ENCODE measurements around the gene CDCP2. TPM values are rescaled to one million over a fixed set of nuclear protein-coding genes. Genes with fewer than 3 reads are reported as not detected.

The CDCP2 gene
- not detected in 2 replicates for total RNA-seq

DNA sequence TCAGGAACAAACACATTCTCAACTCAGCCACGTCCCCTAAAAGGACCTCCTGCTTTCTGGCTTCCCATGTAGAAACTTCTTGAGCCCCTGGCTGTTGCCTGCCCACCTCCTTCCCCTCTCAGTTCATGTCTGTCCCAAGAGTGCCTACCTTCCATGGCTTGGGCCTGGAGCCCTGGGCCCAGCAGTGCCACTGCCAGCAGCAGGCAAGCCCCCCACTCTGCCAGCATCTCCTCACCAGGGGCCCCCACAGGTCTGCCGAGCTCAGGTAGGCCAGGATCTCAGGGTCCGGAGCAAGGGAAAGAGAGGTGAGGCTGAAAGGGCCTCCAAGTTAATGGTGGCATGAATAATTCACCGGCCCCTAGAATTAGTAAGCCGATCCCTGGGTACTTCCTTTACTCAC is at the start of gene CDCP2:
TSS of gene CDCP2 (minus strand) at position 305 of the 400 bp plus-strand sequence. CDS start at position 227, 78 bp downstream.
- DNase-seq (ENCODE audit: low read depth, low spot score) = no peak

- no peak for DNase-seq (ENCODE audit: low read depth, low spot score)
These were observed 47.8 kb upstream of the CDCP2 start for GRCh38 chr1:54200519-54200997.

DNA sequence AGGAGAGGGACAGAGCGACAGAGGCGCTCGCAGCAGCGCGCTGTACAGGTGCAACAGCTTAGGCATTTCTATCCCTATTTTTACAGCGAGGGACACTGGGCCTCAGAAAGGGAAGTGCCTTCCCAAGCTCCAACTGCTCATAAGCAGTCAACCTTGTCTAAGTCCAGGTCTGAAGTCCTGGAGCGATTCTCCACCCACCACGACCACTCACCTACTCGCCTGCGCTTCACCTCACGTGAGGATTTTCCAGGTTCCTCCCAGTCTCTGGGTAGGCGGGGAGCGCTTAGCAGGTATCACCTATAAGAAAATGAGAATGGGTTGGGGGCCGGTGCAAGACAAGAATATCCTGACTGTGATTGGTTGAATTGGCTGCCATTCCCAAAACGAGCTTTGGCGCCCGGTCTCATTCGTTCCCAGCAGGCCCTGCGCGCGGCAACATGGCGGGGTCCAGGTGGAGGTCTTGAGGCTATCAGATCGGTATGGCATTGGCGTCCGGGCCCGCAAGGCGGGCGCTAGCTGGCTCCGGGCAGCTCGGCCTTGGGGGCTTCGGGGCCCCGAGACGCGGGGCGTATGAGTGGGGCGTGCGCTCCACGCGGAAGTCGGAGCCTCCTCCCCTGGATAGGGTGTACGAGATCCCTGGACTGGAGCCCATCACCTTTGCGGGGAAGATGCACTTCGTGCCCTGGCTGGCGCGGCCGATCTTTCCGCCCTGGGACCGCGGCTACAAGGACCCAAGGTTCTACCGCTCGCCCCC is 47.1 kb upstream of the CDCP2 start, which contains the start of the genes CYB5RL and MRPL37:
TSS of gene CYB5RL (minus strand) at position 266 of the 754 bp plus-strand sequence. CDS start 4,414 bp downstream, outside the sequence.
TSS of gene MRPL37 (plus strand) at position 403 of the 754 bp plus-strand sequence. CDS start at position 480, 77 bp downstream.
- DNase-seq (ENCODE audit: low read depth, low spot score) = peak; percentile 86

DNA sequence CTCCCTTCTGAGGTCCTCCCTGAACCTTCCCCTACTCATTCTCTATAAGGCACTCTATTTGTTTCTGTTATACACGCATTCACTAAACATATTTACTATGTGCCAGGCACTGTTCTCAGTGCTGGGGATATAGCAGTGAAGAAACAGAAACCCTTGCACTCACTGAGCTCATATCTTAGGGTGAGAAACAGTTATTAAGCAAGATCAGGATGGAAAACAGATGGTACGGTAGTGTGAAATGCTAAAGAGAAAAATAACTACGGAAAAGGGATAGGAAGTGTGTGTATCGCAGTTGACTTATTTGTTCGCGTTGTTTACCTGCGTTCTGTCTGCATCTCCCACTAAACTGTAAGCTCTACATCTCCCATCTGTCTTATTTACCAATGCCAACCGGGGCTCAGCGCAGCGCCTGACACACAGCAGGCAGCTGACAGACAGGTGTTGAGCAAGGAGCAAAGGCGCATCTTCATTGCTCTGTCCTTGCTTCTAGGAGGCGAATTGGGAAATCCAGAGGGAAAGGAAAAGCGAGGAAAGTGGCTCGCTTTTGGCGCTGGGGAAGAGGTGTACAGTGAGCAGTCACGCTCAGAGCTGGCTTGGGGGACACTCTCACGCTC is 46.5 kb upstream of the CDCP2 start:
- no peak for DNase-seq (ENCODE audit: low read depth, low spot score)

DNA sequence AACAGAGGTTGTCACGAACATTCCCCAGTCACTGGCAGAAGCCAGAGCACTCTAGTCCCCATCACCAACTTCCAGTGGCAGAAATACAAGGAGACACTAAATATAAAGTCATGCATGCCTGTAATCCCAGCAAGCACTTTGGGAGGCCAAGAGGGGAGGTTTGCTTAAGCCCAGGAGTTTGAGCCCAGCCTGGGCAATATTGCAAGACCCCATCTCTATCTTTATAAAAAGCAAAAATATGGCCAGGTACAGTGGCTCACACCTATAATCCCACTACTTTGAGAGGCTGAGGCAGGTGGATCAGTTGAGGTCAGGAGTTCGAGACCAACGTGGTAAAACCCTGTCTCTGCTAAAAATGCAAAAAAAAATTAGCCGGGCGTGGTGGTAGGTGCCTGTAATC is 40.7 kb upstream of the CDCP2 start:
- DNase-seq (ENCODE audit: low read depth, low spot score) = no peak

DNA sequence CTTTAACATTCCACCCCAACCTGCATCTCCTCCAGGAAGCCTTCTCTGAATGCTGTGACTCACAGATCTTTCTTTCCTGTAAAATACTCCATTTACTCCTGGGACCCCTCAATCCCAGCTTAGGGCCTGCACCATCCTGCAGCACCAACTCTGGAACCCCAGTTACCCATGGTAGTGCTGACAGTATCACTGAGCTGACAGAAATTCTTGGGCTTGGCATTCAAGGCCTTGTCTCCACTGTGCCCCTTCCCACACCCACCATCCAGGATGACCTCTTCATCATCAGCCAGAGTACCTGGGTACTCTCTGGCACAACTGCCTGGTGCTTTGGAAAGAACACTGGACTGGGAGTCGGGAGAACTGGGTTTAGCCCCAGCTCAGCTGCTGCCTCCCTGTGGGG is 38.7 kb upstream of the CDCP2 start:
- no peak for DNase-seq (ENCODE audit: low read depth, low spot score)

GRCh38 chr1:54190526-54190925 is 37.7 kb upstream of the CDCP2 start:
- no peak for DNase-seq (ENCODE audit: low read depth, low spot score)

DNA sequence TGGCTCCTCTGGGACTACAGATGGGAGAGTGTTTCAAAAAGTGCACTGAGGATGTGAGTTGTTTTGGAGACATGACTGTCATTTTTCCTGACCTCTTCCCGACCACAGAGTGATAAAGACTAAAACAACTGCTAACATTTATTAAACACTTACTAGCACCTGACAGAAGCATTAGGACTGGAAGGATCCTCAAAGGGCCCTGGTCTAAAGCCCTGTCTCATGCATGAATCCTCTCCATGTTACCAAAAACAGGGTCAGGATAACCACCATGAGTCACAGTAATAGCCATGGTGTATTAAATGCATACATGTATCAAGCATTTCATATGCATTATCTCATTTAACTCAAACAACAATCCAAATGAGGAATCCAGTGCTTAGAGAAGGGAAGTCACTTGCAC is 35.5 kb upstream of the CDCP2 start:
- DNase-seq (ENCODE audit: low read depth, low spot score) = no peak

- DNase-seq (ENCODE audit: low read depth, low spot score) = no peak
These were observed 33.3 kb upstream of the CDCP2 start for GRCh38 chr1:54186056-54186455.

DNA sequence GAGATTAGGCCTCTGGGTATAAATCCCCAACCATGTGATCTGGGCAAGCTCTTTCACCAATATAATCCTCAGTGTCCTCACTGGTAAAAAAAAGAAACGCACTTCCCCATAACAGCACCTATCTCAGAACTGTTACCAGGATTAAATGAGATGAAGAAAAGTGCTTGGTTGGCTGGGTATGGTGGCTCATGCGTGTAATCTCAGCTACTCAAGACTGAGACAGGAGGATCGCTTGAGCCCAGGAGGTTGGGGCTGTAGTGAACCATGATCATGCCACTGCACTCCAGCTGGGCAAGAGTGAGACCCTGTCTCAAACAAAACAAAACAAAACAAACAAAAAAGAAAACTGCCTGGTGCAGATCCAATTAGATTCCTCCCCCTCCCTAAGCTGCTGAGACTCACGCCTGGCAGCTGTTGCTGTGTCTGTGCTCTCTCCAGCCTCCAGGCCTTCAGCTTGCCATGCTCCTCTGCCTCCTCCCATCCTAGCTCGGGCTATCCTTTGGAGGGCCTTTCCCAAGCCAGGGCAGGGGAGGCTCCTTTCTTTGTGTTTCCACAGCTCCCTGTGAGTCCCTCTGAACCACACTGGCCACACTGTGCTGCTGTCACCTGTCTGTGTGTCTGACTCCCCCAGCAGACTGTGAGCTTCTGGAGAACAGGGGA is 28.0 kb upstream of the CDCP2 start:
- DNase-seq (ENCODE audit: low read depth, low spot score) = no peak

DNA sequence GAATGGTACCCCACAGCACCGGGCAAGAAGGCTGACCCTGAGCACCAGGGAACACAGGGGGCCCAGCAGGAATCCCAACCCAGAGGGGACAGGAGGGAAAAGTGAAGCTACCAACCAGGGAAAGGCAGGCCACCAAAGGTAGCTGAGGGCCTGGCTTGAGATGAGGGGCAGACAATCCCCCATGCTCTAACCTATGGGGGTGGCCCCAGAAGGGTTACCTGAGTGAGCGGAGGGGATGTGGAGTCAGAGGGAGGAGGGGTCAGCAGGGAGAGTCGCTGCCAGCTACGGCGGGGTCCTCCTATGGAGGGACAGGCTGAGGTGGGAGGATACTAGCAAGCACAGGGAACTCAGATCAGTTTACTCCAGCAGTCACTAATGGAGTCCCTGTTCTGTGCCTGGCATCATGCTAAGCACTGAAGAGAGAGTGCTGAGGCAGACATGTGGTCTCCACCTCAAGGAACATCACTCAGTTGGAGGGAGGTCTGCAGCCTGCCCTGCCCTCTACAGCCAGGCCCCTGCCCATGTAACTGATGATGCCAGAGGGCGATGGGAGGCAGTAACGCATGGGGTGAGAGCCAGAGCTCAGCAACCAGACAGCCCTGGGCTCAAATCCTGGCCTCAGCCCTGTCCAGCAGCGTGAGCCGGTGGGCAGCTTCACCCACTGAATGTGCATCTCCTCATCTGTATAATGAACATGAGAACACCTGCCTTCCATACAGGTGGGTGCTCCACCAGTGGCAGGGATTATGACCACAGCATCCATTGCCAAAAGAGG is 25.7 kb upstream of the CDCP2 start:
- no peak for DNase-seq (ENCODE audit: low read depth, low spot score)

GRCh38 chr1:54177726-54178125 is 24.9 kb upstream of the CDCP2 start:
- DNase-seq (ENCODE audit: low read depth, low spot score) = no peak

DNA sequence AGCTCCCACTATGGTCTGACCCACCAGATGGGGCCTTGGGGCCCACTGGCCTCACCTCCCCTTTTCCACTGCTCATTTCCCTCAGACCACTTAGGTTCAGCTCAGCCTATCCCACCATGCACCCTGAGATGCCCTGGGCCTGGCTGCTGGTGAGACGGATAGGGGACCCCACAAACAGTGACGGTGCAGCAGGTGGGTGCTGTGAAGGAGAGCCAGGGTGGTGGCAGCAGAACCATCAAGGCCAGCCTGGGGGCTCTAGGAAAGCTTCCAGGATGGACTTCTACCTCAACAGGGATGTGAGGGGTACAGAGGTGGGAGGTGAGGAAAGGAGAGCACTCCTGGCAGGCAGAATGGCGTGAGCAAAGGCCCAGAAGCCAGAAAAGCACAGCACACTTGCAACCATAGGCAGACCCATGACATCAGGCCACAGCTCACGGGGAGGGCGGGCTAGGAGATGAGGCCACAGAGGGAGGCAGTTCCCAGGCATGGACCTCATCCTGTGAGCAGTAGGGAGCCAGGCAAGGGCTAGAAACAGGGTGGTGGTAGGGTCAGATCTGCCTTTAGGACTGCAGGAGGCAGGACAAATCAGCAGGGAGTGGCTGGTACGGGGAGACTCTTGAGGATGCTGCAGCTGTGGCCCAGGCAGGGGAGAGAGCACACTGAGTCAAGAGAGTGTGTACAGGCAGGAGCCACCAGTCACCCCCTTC is 24.0 kb upstream of the CDCP2 start:
- no peak for DNase-seq (ENCODE audit: low read depth, low spot score)

GRCh38 chr1:54174106-54174505 is 21.3 kb upstream of the CDCP2 start:
- DNase-seq (ENCODE audit: low read depth, low spot score) = no peak

DNA sequence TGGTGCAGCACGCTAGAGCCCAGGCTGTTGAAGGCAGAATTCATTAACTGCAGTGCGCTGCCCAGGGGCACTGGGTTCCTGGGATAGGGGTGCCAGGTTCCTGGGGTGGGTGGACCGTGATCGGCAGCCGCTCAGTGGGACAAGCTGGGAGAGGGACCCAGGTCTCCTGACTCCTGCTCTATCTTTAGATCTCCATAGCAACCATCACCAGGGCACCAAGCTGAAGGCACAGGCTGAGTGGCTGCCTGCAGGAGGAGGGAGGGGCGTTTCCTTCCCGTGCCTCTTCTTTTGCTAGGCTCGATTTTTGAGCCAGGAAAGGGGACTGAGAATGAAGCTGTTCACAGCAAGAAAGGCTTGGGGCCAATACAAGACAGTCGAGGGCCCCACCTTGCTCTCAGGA is 20.9 kb upstream of the CDCP2 start:
- no peak for DNase-seq (ENCODE audit: low read depth, low spot score)

DNA sequence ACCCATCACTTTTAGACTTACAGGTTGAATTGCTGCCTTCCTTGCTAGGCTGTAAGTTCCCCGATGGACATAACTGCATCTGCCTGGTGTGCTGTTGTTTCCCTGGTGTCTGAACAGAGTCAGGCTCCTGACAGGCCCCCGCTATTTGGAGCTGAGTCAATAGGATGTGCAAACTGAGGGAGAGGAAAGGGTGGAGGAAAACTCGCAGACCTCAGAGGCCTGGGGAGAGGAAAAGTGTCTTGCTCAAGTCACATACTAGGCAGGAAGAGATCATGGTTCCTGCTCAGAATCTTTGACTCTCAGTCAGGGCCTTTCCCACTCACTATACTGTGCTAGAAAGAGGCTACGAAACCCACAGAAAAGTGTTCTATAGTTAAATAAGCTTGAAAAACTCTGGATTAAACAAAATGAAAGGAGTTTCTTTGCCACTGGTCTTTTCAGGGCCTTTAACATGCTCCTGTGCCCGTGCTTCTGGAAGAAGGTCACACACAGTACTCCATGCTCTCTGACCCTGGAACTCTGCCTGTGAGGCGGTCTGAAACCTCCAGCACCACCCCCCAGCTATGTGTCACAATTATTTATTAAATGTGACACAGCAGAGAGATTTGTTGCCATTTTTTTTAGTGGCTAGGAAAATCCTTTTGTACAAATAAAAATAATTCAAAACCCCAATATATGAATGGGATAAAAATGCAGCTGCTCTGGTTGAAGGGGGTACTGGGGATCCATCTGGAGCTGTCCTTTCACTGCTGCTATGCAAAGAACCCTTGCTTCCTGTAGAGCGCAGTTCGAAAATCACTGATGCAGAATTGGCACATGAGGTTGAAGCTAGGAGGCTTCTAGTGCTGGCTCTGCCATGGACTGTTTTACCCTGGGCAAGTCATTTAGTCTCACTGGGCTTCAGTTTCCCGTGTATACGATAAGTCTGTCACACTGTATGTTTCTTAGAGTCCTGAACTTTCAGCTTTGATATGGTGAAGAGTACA is 20.1 kb upstream of the CDCP2 start:
- peak; percentile 4 for DNase-seq (ENCODE audit: low read depth, low spot score)

DNA sequence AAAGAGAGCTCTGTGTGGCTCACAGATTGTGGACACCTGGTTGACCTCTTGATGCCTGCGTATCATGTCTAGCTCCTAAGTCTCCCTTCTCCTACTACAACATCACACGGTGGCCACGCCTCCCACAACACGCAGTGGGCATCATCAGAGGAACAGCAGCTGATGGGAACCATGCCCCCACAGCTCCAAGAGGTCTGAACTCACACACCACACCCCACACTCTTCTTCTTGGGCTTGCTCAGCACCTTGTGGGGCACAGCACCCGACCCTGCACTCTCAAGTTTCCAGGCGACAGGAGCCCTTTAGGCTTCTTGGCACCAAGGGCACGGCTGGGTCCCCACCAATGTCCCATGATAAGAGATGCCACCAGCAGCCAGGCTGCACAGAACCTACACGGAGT is 18.8 kb upstream of the CDCP2 start:
- no peak for DNase-seq (ENCODE audit: low read depth, low spot score)

- no peak for DNase-seq (ENCODE audit: low read depth, low spot score)
These were observed 18.2 kb upstream of the CDCP2 start for GRCh38 chr1:54171016-54171415.

DNA sequence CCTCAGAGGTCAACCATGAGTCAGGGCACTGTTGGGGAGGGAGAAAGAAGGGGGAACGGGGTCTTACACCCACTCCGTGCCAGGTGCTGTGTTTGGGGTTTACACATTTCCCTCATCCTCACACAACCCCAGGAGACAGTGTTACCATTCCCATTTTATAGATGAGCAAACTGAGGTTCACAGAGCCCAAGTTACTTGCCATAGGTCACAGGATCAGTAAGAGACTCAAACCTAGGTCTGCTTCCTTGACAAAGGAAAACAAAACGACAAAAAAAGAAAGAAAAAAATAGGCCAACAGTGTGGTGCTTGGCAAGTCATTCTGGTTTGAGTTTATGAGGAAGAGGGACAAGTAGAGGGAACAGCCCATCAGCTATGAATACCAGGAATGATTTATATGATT is 16.3 kb upstream of the CDCP2 start:
- DNase-seq (ENCODE audit: low read depth, low spot score) = no peak

Data from pulmonary artery endothelial cell (primary cell).